LNCAP (cell line): ENCODE measurements around the gene ARL16.
A peak's percentile ranks its signal among the peaks of the same experiment; 100 is the strongest.

Experiments
- TF ChIP-seq, protein P1 (sequence below): fragments of 450-650 bp; IDR thresholded peaks from 2 replicates; pipeline ENCODE4 v1.5.1; 2017; ENCODE audit warnings: mild to moderate bottlenecking

Gene ARL16

DNA sequence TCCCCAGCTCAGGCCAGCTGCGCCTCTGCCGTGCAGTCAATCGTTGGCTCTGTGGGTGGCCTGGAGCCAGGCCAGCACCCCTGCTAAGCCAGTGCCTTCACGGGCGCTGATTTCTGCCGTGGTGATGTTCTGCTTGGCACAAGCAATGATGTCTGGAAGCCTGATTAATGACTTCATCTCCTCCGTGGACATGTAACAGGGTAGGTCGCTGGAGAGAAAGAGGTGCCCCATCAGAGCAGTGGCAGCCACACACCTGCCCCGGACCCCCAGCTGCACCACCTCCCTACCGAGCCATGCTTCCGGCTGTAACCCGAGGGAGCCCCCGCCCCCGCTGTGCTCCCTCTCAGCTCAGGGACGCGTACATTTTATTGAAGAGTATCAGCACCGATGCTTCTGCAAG lies 1.9 kb downstream of the ARL16 start:
- TF ChIP-seq, protein P1, sequence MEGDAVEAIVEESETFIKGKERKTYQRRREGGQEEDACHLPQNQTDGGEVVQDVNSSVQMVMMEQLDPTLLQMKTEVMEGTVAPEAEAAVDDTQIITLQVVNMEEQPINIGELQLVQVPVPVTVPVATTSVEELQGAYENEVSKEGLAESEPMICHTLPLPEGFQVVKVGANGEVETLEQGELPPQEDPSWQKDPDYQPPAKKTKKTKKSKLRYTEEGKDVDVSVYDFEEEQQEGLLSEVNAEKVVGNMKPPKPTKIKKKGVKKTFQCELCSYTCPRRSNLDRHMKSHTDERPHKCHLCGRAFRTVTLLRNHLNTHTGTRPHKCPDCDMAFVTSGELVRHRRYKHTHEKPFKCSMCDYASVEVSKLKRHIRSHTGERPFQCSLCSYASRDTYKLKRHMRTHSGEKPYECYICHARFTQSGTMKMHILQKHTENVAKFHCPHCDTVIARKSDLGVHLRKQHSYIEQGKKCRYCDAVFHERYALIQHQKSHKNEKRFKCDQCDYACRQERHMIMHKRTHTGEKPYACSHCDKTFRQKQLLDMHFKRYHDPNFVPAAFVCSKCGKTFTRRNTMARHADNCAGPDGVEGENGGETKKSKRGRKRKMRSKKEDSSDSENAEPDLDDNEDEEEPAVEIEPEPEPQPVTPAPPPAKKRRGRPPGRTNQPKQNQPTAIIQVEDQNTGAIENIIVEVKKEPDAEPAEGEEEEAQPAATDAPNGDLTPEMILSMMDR, result no peak

DNA sequence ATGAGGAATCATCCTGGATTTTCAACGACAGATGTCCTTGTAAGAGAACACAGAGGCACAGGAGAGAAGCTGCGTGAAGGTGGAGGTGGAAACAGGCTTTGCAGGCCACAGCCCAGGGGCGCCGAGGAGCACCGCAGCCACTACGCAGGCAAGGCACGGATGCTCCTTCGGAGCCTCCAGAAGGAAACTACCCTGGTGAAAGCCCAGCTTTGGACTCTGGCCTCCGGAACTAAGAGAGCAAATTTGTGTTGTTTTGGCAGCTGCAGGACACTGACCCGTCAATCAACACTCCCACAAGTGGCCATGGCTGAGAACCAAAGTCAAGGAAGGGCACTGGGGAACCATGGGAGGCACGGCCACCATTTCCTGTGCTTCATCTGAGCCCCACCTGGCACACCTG lies 3.4 kb downstream of the ARL16 start:
- TF ChIP-seq, protein P1, result no peak

DNA sequence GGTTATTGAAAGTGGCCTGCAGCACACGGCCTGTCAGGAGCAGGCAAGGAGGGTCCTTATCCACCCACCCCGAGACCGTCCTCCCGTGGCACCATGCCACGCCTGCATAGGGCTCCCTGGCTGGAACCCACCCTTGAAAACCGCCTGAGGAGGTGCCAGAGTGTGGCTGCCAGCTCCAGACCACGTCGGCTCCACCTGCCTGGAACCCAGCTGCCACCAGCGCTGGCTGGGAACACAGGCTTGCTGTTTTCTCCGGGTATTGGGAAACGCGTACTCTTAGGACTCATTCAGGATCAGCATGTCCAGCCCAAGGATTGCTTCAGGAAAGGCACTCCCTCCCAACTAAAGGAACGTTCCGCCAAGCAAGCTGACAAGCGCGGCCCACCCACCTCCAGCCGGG lies 6.7 kb downstream of the ARL16 start:
- TF ChIP-seq, protein P1, result no peak

DNA sequence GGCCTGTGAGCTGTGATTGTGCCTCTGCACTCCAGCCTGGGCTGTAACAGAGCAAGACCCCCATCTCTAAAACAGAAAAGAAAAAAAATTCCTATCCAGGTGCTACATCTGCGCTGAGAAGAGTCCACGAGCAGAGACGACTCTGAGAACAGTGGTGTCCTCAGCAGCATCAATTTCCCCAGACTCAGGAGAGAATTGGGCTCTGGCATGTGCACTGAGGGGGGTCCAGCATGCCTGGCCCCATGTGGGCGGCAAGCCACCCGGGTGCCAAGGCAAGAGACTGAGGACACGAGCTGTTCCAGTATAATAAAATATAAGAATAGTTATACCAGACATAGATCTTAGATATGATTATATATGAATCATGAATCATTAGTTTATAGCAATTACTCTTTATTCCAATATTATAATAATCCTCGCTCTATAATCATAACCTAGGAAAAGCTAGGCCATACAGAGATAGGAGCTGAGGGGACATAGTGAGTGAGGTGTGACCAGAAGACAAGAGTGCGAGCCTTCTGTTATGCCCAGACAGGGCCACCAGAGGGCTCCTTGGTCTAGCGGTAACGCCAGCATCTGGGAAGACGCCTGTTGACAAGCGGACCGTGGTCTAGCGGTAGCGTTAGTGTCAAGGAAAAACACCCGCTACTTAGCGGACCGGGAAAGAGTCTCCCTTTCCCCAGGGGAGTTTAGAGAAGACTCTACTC lies 7.9 kb downstream of the ARL16 start:
- TF ChIP-seq, protein P1, result peak; percentile 65

DNA sequence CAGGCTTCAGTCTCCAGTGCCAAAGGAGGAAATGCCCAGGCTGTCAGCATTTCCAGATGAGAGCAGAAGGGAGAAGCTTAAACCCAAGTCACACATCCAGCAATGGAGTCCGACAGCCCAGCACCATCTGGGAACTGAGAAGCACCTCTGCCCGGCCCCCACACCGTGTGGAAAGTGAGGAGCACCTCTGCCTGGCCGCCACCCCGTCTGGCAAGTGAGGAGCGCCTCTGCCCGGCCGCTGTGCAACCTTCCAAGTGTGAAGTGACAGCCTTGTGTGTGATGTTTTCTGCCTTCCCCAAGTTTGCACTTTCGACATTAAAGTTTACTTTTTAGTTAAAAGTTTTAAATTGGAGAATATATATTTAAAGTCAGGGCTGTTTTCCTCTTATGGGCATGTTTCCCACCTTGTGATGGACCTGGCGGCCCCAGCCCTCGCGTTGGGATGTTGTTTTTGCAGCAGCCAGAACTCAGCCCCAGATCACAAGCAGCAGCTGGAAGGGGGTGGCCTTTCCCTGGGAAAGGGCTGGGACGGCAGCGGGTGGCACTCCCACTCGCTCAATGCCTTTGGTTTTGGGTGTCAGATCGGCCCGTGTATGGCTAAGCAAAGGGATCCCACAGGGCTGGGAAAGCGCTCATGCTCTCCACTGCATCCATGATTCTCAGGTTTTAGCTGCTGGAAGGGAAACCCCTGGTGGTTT lies 9.9 kb downstream of the ARL16 start:
- TF ChIP-seq, protein P1, result no peak

DNA sequence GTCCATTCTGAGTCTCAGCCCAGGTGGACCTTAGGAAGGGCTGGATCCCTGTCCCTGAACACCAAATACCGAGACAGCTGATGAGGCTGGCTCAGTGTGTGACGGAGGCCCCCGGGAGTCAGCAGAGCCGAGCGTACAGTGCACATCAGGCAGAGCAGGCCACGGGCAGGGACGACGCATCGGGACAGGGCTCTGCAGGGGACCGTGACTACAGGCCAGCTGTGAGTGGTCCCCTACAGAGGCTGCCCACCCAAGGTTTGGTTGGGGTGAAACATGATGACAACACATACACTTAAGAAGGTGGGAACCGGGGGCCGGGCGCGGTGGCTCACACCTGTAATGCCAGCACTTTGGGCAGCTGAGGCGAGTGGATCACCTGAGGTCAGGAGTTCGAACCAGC lies 10.6 kb downstream of the ARL16 start:
- TF ChIP-seq, protein P1, result no peak

DNA sequence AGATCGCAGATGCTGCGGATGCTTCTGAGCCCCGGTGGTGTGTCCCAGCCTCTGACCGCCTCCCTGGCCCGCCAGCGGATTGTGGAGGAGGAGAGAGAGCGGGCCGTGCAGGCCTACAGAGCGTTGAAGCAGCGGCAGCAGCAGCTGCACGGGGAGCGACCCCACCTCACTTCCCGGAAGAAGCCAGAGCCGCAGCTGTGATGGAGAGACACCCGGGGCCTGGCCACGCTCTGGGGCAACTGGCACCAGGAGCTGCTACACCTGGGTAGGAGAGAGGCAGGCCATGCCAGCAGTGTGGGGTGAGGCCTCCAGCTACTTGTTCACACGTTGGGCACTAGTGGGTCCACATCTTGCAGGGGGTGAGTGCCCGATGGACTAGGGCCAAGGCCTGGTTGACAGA lies 11.1 kb downstream of the ARL16 start:
- TF ChIP-seq, protein P1, result no peak
